GM12874 (cell line): ENCODE data around the gene ATP1A1.

Source experiments
- TF ChIP-seq, protein P1 (sequence below): IDR thresholded peaks from 2 replicates; pipeline ENCODE4 v1.5.1; 2011; ENCODE audit warnings: low read depth, mild to moderate bottlenecking, control low read depth, low read length, moderate library complexity; ENCODE audit not compliant: insufficient read depth

ATP1A1 gene

GRCh38 chr1:116435806-116436610 lies 63.0 kb downstream of the ATP1A1 start:
- TF ChIP-seq, protein P1, sequence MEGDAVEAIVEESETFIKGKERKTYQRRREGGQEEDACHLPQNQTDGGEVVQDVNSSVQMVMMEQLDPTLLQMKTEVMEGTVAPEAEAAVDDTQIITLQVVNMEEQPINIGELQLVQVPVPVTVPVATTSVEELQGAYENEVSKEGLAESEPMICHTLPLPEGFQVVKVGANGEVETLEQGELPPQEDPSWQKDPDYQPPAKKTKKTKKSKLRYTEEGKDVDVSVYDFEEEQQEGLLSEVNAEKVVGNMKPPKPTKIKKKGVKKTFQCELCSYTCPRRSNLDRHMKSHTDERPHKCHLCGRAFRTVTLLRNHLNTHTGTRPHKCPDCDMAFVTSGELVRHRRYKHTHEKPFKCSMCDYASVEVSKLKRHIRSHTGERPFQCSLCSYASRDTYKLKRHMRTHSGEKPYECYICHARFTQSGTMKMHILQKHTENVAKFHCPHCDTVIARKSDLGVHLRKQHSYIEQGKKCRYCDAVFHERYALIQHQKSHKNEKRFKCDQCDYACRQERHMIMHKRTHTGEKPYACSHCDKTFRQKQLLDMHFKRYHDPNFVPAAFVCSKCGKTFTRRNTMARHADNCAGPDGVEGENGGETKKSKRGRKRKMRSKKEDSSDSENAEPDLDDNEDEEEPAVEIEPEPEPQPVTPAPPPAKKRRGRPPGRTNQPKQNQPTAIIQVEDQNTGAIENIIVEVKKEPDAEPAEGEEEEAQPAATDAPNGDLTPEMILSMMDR: no peak

- TF ChIP-seq, protein P1: no peak
Observed at GRCh38 chr1:116436611-116436970, 63.5 kb downstream of the ATP1A1 start.

DNA sequence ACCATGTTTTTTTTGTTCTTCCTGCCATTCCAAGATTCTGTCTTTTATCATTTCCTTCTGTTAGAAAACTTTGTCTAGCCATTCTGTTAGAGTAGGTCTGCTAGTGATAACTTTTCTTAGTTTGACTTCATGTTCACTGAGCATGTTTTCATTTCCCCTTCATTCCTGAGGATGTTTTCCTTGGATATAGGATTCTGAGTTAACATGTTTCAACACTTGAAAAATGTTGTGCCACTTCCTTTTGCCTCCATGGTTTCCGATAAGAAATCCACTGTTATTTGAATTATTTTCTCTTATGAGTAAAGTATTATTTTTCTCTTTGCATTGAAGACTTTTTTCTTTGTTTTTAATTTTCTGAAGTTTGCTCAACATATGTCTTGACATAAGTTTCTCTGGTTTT lies 66.7 kb downstream of the ATP1A1 start:
- TF ChIP-seq, protein P1: no peak

GRCh38 chr1:116440731-116441130 lies 67.7 kb downstream of the ATP1A1 start:
- TF ChIP-seq, protein P1: no peak

DNA sequence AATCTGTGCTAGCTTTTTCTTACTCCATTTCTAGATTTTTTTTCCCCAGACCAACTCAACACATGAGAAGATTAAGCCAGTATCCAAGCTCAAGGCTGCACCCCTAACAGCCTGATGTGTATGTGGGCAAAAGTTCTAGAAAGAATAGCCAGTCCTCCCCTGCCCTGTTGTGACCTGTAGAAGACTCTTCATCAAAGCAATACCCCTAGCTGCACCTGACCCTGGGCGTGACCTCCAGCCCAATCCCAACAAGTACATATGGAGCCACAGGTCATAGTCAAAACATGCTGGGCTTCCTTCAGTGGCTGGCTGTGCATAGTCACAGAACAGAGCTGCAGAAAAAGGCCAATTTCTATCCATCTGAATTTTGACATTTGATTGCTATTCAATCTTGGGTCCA lies 72.5 kb downstream of the ATP1A1 start:
- TF ChIP-seq, protein P1: no peak

DNA sequence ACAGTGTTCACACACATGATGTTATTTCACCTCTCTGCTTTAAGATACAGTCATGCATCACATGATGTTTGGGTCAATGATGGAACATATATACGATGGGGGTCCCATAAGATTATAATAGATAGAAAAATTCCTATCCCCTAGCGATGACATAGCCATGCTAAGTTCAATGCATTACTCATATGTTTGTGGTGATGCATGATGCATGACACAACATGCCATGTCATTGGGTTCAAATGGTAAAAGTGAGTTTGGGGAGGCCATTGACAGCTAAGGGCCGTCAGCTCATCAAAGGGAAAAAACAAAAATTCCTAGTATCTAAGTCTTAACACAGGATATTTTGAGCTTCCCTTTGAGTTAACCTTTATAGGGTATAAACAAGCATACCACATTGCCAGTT lies 73.6 kb downstream of the ATP1A1 start:
- TF ChIP-seq, protein P1: no peak

- TF ChIP-seq, protein P1: no peak
Observed at GRCh38 chr1:116448785-116449385, 75.8 kb downstream of the ATP1A1 start.
